Measurements from ENCODE around the gene NME1. TPM values are rescaled to one million over a fixed set of nuclear protein-coding genes. Genes with fewer than 3 reads are reported as not detected.
A peak's percentile ranks its signal among the peaks of the same experiment; 100 is the strongest.

Gene NME1
- total and polyA plus RNA-seq, 9 of the 15 experiments (the other 6 are each of a cell fraction or from before 2014, with no cell fraction given), result 449 to 1,588 (median 604) TPM

DNA sequence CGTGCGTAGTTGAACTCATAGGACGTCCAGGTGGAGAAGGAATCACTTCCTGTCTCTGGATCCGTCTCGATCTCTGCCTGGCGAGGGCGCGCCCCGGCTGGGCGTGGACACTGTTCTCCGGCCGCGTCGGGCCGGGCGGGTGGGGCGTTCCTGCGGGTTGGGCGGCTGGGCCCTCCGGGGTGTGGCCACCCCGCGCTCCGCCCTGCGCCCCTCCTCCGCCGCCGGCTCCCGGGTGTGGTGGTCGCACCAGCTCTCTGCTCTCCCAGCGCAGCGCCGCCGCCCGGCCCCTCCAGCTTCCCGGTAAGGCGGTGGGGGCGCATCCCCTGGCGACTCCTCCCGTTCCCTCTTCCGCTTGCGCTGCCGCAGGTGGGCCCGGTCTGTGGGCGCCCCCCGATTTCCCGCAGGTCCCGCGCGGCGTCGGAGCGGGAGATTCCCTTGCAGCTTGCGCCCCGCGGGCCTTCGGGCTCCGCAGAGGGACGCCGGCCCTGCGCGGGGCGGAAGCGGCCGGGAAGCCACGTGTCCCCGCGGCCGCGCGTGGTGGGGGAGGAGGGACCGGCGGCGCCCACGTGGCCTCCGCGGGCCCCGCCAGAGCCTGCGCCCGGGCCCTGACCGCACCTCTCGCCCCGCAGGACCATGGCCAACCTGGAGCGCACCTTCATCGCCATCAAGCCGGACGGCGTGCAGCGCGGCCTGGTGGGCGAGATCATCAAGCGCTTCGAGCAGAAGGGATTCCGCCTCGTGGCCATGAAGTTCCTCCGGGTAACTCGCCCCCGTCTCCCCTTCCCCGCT, 13.0 kb downstream of the NME1 start, which contains the start of gene NME2 (continued):
- TF ChIP-seq, protein P1, sequence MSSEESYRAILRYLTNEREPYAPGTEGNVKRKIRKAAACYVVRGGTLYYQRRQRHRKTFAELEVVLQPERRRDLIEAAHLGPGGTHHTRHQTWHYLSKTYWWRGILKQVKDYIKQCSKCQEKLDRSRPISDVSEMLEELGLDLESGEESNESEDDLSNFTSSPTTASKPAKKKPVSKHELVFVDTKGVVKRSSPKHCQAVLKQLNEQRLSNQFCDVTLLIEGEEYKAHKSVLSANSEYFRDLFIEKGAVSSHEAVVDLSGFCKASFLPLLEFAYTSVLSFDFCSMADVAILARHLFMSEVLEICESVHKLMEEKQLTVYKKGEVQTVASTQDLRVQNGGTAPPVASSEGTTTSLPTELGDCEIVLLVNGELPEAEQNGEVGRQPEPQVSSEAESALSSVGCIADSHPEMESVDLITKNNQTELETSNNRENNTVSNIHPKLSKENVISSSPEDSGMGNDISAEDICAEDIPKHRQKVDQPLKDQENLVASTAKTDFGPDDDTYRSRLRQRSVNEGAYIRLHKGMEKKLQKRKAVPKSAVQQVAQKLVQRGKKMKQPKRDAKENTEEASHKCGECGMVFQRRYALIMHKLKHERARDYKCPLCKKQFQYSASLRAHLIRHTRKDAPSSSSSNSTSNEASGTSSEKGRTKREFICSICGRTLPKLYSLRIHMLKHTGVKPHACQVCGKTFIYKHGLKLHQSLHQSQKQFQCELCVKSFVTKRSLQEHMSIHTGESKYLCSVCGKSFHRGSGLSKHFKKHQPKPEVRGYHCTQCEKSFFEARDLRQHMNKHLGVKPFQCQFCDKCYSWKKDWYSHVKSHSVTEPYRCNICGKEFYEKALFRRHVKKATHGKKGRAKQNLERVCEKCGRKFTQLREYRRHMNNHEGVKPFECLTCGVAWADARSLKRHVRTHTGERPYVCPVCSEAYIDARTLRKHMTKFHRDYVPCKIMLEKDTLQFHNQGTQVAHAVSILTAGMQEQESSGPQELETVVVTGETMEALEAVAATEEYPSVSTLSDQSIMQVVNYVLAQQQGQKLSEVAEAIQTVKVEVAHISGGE (CRISPR knock-in tag; IDR thresholded peaks at IDR 0.05), result peak in 1 of 3 experiments; percentile 24; a peak in 2 of 6 replicates
- TF ChIP-seq, protein P2, sequence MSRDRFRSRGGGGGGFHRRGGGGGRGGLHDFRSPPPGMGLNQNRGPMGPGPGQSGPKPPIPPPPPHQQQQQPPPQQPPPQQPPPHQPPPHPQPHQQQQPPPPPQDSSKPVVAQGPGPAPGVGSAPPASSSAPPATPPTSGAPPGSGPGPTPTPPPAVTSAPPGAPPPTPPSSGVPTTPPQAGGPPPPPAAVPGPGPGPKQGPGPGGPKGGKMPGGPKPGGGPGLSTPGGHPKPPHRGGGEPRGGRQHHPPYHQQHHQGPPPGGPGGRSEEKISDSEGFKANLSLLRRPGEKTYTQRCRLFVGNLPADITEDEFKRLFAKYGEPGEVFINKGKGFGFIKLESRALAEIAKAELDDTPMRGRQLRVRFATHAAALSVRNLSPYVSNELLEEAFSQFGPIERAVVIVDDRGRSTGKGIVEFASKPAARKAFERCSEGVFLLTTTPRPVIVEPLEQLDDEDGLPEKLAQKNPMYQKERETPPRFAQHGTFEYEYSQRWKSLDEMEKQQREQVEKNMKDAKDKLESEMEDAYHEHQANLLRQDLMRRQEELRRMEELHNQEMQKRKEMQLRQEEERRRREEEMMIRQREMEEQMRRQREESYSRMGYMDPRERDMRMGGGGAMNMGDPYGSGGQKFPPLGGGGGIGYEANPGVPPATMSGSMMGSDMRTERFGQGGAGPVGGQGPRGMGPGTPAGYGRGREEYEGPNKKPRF (IDR thresholded peaks at IDR 0.05; ENCODE audit: low read depth, low read length), result no peak
- no peak for TF ChIP-seq TSC22D4 (tag; IDR thresholded peaks at IDR 0.05)
- TF ChIP-seq, protein P3, sequence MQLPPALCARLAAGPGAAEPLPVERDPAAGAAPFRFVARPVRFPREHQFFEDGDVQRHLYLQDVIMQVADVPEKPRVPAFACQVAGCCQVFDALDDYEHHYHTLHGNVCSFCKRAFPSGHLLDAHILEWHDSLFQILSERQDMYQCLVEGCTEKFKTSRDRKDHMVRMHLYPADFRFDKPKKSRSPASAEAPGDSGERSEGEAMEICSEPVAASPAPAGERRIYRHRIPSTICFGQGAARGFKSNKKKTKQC (CRISPR knock-in tag; IDR thresholded peaks at IDR 0.05), result peak; percentile 18; the same call in 1 of the 2 replicates
- 0 out of 2 replicates have a peak, but pooled peaks have one; percentile 0 for TF ChIP-seq PTBP1 (IDR thresholded peaks at IDR 0.05; ENCODE audit: low read depth, low read length)
- TF ChIP-seq, protein P4, sequence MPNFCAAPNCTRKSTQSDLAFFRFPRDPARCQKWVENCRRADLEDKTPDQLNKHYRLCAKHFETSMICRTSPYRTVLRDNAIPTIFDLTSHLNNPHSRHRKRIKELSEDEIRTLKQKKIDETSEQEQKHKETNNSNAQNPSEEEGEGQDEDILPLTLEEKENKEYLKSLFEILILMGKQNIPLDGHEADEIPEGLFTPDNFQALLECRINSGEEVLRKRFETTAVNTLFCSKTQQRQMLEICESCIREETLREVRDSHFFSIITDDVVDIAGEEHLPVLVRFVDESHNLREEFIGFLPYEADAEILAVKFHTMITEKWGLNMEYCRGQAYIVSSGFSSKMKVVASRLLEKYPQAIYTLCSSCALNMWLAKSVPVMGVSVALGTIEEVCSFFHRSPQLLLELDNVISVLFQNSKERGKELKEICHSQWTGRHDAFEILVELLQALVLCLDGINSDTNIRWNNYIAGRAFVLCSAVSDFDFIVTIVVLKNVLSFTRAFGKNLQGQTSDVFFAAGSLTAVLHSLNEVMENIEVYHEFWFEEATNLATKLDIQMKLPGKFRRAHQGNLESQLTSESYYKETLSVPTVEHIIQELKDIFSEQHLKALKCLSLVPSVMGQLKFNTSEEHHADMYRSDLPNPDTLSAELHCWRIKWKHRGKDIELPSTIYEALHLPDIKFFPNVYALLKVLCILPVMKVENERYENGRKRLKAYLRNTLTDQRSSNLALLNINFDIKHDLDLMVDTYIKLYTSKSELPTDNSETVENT (CRISPR knock-in tag; IDR thresholded peaks at IDR 0.05), result peak; percentile 8; the same call in 1 of the 2 replicates
- no peak for TF ChIP-seq ZNF311 (CRISPR knock-in tag; IDR thresholded peaks at IDR 0.05)
- TF ChIP-seq NCOA1 (IDR thresholded peaks at IDR 0.05; ENCODE audit: low read depth), result no peak
- TF ChIP-seq DDX20 (tag; IDR thresholded peaks at IDR 0.05; ENCODE audit: low read depth), result no peak
- TF ChIP-seq NFRKB (IDR thresholded peaks at IDR 0.05; ENCODE audit: low read depth), result no peak
- TF ChIP-seq ZNF431 (CRISPR knock-in tag; IDR thresholded peaks at IDR 0.05), result peak; percentile 58; the same call in 1 of the 2 replicates
- TF ChIP-seq HNRNPL (IDR thresholded peaks at IDR 0.05; ENCODE audit: low read depth, low read length), result peak; percentile 29; the same call in 1 of the 2 replicates
- no peak for TF ChIP-seq ZNF699 (CRISPR knock-in tag; IDR thresholded peaks at IDR 0.05; ENCODE audit: insufficient replicate concordance)
- TF ChIP-seq, protein P5, sequence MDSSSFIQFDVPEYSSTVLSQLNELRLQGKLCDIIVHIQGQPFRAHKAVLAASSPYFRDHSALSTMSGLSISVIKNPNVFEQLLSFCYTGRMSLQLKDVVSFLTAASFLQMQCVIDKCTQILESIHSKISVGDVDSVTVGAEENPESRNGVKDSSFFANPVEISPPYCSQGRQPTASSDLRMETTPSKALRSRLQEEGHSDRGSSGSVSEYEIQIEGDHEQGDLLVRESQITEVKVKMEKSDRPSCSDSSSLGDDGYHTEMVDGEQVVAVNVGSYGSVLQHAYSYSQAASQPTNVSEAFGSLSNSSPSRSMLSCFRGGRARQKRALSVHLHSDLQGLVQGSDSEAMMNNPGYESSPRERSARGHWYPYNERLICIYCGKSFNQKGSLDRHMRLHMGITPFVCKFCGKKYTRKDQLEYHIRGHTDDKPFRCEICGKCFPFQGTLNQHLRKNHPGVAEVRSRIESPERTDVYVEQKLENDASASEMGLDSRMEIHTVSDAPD (CRISPR knock-in tag; IDR thresholded peaks at IDR 0.05), result no peak
- TF ChIP-seq ZNF3 (CRISPR knock-in tag; IDR thresholded peaks at IDR 0.05), result no peak
- TF ChIP-seq EP400 (IDR thresholded peaks at IDR 0.05), result peak; percentile 93; the same call in 1 of the 2 replicates
- TF ChIP-seq LEF1 (IDR thresholded peaks at IDR 0.05), result no peak

Data from K562 (cell line).